HS-27A (cell line): ENCODE results near the gene KIAA0040.
"Not testable (repeated sequence)": the region's sequence is repeated elsewhere in the genome, so short reads cannot be mapped to it uniquely, and the experiment has no call there.

Experiments used
- DNase-seq: peaks from one replicate; pipeline ENCODE4 v3.0.0-alpha.2; 2012; ENCODE audit warnings: low read depth, missing footprints

The KIAA0040 gene

DNA sequence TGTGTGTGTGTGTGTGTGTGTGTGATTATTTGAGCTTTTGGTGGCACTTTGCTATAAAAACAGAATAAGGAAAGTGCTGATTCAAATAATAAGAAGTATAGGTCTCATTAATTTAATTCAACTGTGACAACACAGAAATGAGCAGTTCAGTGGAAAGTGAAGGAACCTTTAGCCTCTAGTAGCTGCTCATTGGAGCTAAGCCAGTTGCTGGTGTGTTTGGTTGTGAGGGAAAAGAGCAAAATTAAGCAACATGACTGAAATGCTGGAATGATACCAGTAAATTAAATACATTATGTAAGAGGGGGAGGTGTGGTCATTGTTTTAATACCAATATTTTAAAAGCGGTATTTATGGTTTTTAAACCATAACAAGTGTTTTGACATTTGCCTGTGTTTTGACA lies 55.2 kb downstream of the KIAA0040 start:
- DNase-seq, result no peak

DNA sequence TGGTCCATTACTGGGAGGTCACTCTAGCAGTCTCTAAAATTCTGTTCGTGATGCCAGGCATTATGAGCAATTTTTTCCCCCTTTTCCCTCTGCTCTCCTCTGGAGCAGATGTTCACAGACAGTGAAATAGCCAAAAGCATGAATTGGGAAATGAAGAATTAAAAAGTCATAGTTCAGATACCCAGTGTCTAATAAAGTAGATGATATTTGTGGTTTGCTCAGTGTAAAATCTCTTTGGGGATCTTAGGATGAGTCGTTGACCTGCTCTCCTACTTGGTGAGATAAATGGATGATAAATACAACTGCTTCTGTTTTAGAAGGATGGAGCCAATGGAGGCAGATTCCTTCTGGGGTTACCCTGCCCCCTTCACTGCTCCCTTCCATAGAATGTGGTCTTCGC lies 56.3 kb downstream of the KIAA0040 start:
- no peak for DNase-seq

DNA sequence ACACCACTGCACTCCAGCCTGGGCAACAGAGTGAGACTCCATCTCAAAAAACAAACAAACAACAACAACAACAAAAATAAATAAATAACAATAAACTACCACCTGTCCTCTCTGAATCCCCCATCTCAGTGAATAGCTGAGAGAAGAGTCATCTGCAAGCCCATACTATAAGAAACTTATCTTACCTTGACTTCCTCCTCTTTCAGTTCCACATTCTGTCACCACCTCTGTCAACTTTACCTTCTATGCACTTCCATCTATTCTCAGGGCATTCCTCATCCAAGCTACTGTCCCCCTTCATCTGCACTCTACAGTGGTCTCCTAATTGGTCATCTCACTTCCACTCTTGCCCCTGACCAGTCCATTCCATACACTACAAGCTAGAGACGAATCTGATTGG lies 58.1 kb downstream of the KIAA0040 start:
- no peak for DNase-seq

DNA sequence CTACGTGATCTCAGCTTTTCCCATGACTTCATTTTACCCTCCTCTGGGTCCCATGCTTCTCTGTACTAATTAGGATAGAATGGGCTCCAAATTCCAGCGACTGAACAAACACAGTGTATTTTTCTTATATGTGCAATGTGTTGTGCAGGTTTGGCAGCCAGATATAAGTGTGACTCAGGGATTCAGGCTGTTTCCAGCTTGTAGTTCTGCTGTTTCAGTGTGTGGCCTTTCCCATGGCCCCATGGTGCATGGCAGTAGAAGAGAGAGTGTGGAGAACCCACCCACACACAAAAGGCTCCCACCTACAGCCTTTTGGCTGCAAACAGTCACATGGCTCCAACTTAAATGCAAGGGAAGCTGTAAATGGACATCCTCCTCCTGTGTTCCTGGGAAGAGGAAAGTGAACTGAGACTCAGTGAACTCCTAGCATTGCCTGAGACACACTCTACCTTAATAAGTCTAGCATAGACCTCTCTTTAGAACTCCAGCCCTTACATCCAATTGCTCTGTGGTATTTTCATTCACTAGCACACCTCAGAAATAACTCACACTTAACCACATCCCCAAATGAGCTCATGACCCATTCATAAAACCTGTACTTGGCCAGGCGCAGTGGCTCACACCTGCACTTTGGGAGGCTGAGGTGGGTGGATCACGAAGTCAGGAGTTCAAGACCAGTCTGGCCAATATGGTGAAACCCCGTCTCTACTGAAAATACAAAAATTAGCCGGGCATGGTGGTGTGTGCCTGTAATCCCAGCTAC lies 58.7 kb downstream of the KIAA0040 start:
- DNase-seq, result no peak

DNA sequence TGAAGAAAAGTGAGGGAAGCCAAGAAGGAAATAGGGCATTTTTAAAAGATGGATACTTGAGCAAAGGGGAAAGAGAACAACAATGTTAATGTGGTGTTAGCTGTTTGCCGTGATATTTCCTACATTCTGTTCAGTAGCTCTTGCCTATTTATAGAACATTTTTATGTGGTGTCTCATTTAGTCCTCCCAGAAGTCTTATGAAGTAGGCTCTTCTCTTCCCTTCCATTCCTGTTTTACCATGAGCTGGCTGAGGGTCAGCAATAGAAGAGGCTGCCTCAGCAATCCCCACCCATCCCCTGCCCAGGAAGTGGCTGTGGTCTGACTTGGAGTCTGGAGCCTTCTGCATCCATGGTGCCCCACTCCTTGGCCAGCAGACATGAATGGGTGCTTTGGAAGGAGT lies 60.1 kb downstream of the KIAA0040 start:
- no peak for DNase-seq

DNA sequence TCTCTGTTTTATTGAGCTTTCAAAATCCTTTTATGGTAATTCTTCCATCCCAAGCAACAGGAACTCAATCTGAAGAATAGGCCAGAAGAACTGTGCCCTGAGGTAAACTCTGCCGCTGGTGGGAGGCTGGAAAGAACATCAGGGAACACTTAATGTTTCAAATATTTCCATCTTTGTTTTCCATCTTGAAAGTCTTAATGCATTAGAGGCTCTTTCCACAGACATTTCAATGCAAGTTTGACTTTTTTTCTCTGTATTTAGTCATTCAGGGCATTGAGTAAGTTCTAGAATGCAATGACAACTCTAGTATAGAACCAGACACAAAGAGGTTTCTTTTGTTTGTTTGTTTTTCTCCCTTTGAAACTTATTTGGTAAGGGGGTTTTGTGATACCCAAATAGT lies 61.5 kb downstream of the KIAA0040 start:
- DNase-seq, result no peak

DNA sequence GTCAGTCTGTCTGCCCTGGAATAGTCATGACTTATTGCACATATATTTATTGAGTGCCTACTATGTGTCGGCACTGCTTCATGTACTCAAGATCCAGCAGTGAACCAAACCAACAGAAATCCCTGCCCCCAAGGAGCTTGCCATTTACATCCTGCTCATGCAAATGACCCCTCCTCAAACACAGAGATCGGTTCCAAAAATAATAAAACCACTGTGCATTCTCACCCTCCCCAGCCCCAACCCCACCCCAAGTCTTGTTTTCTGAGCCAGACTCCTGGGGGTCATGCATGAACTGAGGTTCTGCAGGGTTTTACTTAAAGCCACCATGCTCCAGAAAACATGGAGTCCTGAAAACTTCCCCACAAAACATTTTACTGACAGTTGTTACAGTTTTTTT lies 61.9 kb downstream of the KIAA0040 start:
- no peak for DNase-seq

DNA sequence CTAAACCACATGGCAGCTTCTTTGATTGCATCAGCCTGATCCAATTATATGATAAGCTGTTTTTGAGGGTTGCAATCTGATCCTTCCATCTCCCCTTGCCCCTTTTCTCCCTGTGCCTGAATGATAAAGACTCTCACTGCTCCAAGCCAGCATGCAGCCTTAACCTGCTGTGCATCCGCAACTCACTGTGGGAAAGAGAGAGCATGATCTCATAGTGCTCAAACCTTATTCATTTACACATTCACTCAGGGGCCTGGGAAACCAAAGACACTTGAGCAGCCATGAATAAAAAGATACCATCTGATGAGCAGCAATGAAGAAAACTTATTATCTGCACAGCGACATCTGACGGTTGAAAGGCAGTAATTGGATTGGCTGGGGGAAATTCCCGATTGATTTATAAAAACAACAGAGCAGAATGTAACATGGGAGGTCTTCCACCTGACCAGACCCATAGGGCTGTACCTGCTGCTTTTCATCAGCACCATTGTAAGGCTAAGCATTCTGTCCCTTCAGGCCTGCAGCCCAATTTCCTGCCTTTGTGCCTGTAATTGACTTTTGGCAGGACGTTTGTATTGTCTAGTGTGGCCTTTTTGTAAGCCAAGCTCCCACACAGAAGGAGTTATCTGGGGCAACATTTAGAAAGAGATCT lies 62.5 kb downstream of the KIAA0040 start:
- DNase-seq, result no peak

DNA sequence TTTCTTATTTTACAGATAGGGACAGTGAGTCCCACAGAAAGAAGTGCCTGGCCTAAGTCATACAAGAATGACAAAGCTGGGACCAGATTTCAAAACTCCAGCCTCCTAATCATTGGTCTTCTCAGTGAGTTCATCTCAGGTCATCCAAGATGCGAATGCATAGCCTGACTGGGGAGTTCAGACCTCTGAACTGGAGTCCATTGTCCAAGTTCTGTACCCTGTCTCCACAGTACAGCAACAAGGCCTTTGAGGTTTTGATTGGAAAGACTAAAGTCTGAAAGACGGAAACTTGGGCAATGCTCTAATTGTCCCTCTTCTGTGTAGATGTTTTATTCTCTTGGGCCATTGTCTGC lies 63.0 kb downstream of the KIAA0040 start:
- DNase-seq, result no peak

DNA sequence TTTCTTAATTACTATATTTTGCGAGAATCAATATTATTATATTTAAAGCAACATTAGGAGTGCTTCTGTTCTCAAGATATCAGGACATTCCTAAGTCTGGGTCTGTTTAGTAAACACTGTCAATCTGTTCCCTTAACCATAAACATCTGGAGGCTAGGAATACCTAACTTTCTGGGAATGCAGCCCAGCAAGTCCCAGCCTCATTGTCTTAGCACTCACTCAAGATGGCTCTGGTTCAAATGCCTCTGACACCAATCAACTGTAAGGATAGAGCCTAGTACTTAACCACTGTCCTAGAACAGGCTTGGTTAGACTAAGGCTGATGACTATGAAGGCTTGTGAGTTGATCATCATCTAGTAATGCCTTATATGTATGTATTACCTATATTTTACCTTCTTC lies 63.4 kb downstream of the KIAA0040 start:
- DNase-seq, result no peak

DNA sequence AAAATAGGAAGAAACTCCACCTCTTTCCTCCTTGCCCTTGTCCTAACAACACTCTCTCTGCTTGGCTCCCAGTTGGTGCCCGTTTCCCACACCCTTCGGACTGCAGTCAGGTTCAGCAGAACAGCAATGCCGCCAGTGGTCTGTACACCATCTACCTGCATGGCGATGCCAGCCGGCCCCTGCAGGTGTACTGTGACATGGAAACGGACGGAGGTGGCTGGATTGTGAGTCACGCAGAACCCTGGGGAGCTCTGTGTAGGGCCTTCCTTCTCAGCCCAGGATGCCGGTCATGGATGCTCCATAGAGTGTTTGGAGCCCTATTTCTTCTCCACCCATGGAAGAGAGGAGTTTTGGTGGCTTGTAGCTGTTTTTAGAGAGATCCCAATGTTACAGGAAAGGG lies 64.1 kb downstream of the KIAA0040 start:
- no peak for DNase-seq

DNA sequence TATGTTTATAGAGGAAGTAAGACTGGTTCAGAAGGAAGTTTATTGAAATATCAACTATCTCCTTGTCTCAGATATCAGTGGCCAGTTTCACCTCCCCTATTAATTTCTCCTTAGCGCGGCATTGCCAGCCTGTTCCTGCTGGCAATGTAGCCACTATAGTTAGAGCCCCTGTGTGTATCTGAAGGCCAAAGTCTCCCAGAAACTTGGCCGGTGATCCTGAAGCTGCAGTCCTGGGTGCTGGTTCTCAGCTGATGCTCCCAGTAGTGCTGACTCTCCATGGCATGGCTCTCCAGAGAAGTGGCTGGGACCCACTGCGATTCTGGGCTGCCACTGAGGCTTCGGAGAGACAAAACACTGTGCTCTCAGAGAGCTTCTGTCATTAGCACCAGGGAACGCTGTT lies 65.0 kb downstream of the KIAA0040 start:
- no peak for DNase-seq

DNA sequence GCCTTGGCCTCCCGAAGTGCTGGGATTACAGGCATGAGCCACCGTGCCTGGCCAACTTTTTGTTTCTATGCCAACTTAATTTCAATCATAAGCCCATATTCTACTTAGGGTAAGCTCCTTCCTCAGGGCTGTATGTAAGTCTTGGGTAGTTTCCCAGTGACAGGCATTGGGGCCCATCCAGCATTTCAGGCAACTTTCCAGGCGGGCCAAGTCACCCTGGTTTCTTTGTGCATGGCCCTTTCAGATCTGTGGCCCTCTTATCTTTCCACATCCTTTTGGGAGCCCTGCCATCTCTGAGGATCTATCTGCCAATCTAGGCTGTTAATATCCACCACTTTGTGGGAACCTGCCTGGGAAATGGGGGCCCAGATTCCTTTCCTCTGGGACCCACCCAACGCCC lies 66.2 kb downstream of the KIAA0040 start:
- no peak for DNase-seq

DNA sequence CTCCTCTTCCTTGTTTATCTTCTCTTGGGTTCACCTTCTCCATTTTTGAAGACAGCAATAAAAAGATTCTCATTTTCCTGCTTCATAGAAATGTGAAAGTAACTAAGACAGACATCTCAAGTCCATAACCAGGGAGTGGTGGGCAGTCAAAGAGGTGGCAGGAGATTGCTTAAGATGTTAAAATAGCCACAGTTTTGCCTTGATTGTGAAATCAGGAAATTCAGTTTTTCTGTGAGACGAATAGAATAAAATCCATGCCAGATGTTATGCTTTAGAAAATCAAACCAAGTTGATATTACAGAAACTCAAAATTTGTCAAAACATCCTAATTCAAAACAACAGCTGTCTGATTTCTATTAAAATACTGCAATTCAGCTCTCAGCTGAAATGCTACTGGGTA lies 67.7 kb downstream of the KIAA0040 start:
- no peak for DNase-seq

DNA sequence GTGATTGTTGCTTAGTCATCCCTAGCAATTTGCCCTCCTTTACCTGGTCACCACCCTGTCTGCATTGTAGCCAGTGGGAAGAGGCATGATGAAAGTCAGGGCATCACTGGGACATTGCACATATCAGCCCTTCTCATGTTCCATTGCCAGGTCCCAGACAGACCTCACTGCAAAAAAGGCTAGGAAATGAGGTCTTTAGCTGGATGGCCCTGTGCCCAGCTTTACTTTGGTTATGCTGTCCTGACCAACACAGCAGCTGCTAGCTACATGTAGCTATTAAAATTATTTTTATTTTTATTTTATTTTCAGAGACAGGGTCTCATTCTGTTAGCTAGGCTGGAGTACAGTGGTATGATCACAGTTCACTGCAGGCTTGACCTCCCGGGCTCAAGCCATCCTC lies 72.1 kb downstream of the KIAA0040 start:
- DNase-seq, result no peak

DNA sequence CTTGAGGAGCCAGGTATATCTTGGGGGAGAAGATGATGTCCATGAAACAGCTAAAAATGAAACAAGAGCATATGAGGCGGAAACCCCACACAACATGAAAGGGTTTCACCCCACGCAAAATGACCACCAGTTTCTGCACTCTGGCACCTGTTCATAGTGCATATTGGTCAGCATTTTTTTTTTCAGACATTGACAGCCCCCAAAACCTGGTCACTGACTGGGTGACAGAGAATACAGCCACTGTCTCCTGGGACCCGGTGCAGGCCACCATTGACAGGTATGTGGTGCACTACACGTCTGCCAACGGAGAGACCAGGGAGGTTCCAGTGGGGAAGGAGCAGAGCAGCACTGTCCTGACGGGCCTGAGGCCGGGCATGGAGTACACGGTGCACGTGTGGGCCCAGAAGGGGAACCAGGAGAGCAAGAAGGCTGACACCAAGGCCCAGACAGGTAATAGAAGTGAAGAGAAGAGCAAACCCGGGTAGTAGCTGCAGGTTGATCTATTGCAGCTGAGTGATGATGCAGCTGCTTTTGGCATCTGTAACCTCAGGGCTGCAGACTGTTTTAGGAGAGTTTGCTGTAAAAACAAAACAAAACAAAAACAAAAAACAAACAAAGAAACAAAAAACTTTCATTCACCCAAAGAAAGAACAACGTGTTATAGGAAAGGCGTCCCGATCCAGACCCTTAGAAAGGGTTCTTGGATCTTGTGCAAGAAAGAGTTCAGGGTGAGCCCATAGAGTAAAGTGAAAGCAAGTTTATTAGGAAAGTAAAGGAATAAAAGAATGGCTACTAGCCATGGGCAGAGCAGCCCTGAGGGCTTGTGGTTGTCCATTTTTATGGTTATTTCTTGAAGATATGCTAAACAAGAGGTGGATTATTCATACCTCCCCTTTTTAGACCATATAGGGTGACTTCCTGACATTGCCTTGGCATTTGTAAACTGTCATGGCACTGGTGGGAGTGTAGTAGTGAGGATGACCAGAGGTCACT lies 73.9 kb downstream of the KIAA0040 start:
- no peak for DNase-seq

DNA sequence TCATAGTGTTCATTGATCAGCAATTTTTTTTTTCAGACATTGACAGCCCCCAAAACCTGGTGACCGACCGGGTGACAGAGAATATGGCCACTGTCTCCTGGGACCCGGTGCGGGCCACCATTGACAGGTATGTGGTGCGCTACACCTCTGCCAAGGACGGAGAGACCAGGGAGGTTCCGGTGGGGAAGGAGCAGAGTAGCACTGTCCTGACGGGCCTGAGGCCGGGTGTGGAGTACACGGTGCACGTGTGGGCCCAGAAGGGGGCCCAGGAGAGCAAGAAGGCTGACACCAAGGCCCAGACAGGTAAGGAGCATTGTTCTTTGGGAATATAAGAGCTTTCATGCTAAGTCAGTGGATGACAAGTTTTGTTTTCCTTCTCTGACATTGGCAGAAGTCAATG lies 75.7 kb downstream of the KIAA0040 start:
- DNase-seq, result no peak

DNA sequence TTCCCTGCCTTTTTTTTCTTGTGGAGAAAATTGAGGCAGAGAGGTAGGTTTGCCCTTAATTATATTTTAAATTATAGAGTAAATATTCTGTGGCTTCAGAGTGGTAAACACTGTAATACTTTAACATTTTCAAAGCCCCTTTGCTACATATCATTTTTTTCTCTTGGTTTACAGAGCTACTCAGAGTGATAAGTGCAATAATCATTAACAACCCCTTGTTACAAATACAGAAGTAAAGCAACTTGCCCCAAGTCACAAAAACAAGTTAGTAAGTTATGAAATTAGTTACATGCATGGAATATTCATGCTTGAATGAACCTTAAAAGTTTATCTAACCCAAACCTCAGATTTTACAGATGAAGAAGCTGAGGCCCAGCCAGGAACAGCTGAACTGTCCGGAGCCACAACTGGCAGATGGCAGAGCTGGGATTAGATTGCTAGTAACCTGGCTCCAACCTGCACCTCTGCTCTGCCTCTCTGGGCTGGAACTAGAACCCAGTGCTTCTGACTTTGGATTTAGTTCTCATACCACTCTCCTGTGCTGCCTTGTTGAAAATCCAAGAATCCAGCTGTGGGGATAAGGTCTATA lies 76.3 kb downstream of the KIAA0040 start:
- no peak for DNase-seq

DNA sequence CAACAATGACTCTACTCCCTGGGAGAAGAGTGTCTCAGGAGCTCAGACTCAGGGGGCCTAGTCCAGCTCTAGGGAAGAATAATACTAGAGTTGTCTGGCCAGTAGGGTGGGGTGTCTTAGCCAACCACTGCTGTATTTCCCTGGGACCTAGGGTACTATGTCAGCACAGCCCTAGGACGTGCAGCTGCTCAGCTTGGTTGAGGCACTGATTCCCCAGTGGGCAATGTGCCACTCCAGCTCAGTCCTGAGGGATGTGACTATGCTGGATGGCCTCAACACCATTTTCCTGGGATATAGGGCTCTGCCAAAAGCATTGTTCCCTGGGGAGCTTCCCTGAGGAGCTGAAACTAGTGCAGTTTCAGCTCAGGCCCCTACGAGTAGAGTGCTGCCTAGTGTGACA lies 77.6 kb downstream of the KIAA0040 start:
- no peak for DNase-seq

DNA sequence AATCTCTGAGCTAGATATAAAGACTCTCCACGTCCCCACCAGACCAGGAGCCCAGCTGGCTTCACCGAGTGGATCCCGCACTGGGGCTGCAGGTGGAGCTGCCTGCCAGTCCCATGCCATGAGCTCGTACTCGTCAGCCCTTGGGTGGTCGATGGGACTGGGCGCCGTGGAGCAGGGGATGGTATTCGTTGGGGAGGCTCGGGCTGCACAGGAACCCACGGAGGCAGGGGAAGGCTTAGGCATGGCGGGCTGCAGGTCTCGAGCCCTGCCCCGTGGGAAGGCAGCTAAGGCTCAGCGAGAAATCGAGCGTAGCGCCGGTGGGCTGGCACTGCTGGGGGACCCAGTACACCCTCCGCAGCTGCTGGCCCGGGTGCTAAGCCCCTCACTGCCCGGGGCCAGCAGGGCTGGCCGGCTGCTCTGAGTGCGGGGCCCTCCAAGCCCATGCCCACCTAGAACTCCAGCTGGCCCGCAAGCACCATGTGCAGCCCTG lies 84.2 kb downstream of the KIAA0040 start:
- DNase-seq, result not testable (repeated sequence)
